ENCODE data around the gene IL15.
"Not testable (repeated sequence)": the region's sequence is repeated elsewhere in the genome, so short reads cannot be mapped to it uniquely, and the experiment has no call there.

Gene IL15

GRCh38 chr4:141702472-141703182, 66.2 kb downstream of the IL15 start:
- DNase-seq (ENCODE audit: low spot score), result peak; percentile 19

- DNase-seq (ENCODE audit: low spot score), result no peak
Measured at GRCh38 chr4:141703497-141703896, 67.1 kb downstream of the IL15 start.

- DNase-seq (ENCODE audit: low spot score), result no peak
Measured at GRCh38 chr4:141705048-141705746, 68.8 kb downstream of the IL15 start.

- no peak for DNase-seq (ENCODE audit: low spot score)
Measured at GRCh38 chr4:141705747-141706377, 69.5 kb downstream of the IL15 start.

GRCh38 chr4:141706445-141706844, 70.1 kb downstream of the IL15 start:
- no peak for DNase-seq (ENCODE audit: low spot score)

- peak; percentile 21 for DNase-seq (ENCODE audit: low spot score)
Measured at GRCh38 chr4:141711211-141711610, 74.8 kb downstream of the IL15 start.

GRCh38 chr4:141713185-141713584, 76.8 kb downstream of the IL15 start:
- no peak for DNase-seq (ENCODE audit: low spot score)

GRCh38 chr4:141713771-141714445, 77.5 kb downstream of the IL15 start:
- no peak for DNase-seq (ENCODE audit: low spot score)

GRCh38 chr4:141719585-141719984, 83.2 kb downstream of the IL15 start:
- DNase-seq (ENCODE audit: low spot score), result no peak

- no peak for DNase-seq (ENCODE audit: low spot score)
Measured at GRCh38 chr4:141721174-141721573, 84.8 kb downstream of the IL15 start.

GRCh38 chr4:141724646-141725045, 88.3 kb downstream of the IL15 start:
- DNase-seq (ENCODE audit: low spot score), result no peak

GRCh38 chr4:141727420-141727819, 91.0 kb downstream of the IL15 start:
- no peak for DNase-seq (ENCODE audit: low spot score)

- DNase-seq (ENCODE audit: low spot score), result no peak
Measured at GRCh38 chr4:141730805-141731204, 94.4 kb downstream of the IL15 start.

GRCh38 chr4:141731481-141731880, 95.1 kb downstream of the IL15 start:
- no peak for DNase-seq (ENCODE audit: low spot score)

- DNase-seq (ENCODE audit: low spot score), result no peak
Measured at GRCh38 chr4:141739636-141740035, 103.3 kb downstream of the IL15 start.

GRCh38 chr4:141746026-141746425, 109.6 kb downstream of the IL15 start:
- DNase-seq (ENCODE audit: low spot score), result no peak

- not testable (repeated sequence) for DNase-seq (ENCODE audit: low spot score)
Measured at GRCh38 chr4:141751806-141752205, 115.4 kb downstream of the IL15 start.

GRCh38 chr4:141757287-141757686, 120.9 kb downstream of the IL15 start:
- no peak for DNase-seq (ENCODE audit: low spot score)

- no peak for DNase-seq (ENCODE audit: low spot score)
Measured at GRCh38 chr4:141759796-141760425, 123.5 kb downstream of the IL15 start.

GRCh38 chr4:141761926-141762325, 125.5 kb downstream of the IL15 start:
- DNase-seq (ENCODE audit: low spot score), result no peak

GRCh38 chr4:141763374-141763773, 127.0 kb downstream of the IL15 start:
- no peak for DNase-seq (ENCODE audit: low spot score)

GRCh38 chr4:141768954-141769353, 132.6 kb downstream of the IL15 start:
- no peak for DNase-seq (ENCODE audit: low spot score)

Measured in NAMALWA (cell line).